Glutamatergic neuron (in vitro differentiated cells): ENCODE measurements around the gene SOX10. TPM values are rescaled to one million over a fixed set of nuclear protein-coding genes. Genes with fewer than 3 reads are reported as not detected.

ENCODE experiments used
- DNase-seq: peaks from one replicate; pipeline ENCODE4 v3.0.0; 2022
- H3K27ac Mint-ChIP-seq: one replicate; pipeline ENCODE4 v1.8.0; 2020; ENCODE audit warnings: mild to moderate bottlenecking, mixed read lengths, inconsistent platforms; ENCODE audit not compliant: unreplicated experiment
- H3K27me3 Mint-ChIP-seq: one replicate; pipeline ENCODE4 v1.8.0; 2020; ENCODE audit warnings: mild to moderate bottlenecking, moderate library complexity, mixed read lengths, inconsistent platforms; ENCODE audit not compliant: unreplicated experiment
- H3K36me3 Mint-ChIP-seq: one replicate; pipeline ENCODE4 v1.8.0; 2020; ENCODE audit warnings: mild to moderate bottlenecking, mixed read lengths, inconsistent platforms; ENCODE audit not compliant: unreplicated experiment
- H3K4me1 Mint-ChIP-seq: one replicate; pipeline ENCODE4 v1.8.0; 2020; ENCODE audit warnings: mild to moderate bottlenecking, low read depth, mixed read lengths, inconsistent platforms; ENCODE audit not compliant: unreplicated experiment
- H3K4me3 Mint-ChIP-seq: one replicate; pipeline ENCODE4 v1.8.0; 2020; ENCODE audit warnings: mild to moderate bottlenecking, mixed read lengths, inconsistent platforms; ENCODE audit not compliant: unreplicated experiment
- H3K9me3 Mint-ChIP-seq: one replicate; pipeline ENCODE4 v1.8.0; 2020; ENCODE audit warnings: mild to moderate bottlenecking, moderate library complexity, mixed read lengths, inconsistent platforms; ENCODE audit not compliant: unreplicated experiment
- total RNA-seq: library from RNA; stranded (reverse); fragmentation: NEBNext Ultra II Directional; extraction: Animal tissue kit (Norgen Biotek cat#: 25700); gene quantifications from one replicate; pipeline ENCODE4 v1.2.1, GENCODE V29; 2021; ENCODE audit not compliant: unreplicated experiment
- TF ChIP-seq, protein P1 (sequence below): fragments of 200-600 bp; sonication (generic); IDR thresholded peaks from one replicate; pipeline ENCODE4 v1.5.0; 2021; ENCODE audit not compliant: partially characterized antibody, unreplicated experiment

SOX10 gene
- total RNA-seq, 1 donor from 2014 or later = not detected

DNA sequence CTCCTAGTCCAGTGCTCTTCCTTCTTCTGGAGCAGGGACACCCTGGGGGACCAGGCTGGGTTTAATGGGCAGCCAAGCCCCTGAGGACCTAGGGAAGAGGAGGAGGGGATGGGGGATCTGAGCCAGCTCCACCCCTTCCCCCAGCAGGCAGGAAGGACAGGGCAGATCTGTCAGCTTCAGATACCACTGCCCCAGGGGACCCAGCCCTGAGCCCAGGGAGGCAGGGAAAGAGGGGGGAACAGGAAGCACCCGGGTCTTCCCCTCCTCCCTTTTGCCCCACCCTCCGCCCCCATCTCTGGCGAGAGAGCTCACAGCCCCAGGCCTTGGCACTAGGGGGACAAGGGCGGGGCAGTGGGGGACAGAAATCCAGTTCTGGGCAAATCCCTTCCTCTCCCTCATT, 11.7 kb upstream of the SOX10 start:
- Mint-ChIP-seq H3K4me1 (peaks cover 16% of the 10 kb centered on the region), H3K4me3 (no peak overlapping the region), H3K27ac (no peak overlapping the region), H3K36me3 (no peaks in the 10 kb centered on the region), H3K9me3 (peaks cover 3% of the 10 kb centered on the region), H3K27me3 (peaks cover 6% of the 10 kb centered on the region)
- DNase-seq = peak; percentile 50
- TF ChIP-seq, protein P1, sequence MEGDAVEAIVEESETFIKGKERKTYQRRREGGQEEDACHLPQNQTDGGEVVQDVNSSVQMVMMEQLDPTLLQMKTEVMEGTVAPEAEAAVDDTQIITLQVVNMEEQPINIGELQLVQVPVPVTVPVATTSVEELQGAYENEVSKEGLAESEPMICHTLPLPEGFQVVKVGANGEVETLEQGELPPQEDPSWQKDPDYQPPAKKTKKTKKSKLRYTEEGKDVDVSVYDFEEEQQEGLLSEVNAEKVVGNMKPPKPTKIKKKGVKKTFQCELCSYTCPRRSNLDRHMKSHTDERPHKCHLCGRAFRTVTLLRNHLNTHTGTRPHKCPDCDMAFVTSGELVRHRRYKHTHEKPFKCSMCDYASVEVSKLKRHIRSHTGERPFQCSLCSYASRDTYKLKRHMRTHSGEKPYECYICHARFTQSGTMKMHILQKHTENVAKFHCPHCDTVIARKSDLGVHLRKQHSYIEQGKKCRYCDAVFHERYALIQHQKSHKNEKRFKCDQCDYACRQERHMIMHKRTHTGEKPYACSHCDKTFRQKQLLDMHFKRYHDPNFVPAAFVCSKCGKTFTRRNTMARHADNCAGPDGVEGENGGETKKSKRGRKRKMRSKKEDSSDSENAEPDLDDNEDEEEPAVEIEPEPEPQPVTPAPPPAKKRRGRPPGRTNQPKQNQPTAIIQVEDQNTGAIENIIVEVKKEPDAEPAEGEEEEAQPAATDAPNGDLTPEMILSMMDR = no peak

DNA sequence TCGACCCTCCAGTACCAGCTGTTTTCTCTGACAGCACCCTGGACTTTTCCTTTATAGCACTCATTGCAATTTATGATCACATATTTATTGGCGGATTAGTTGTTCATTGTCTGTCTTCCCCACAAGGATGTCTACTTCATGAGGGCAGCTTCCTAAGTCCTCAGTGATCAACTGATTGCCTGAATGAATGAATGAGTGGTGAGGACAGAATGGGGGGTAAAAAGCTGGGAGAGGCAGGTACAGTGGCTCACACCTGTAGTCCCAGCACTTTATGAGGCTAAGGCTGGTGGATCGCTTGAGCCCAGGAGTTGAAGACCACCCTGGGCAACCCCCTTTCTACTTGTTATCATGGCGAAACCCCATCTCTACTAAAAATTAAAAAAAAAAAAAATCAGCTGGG, 11.1 kb upstream of the SOX10 start:
- H3K27ac Mint-ChIP-seq = no peak overlapping the region
- TF ChIP-seq, protein P1 = no peak
- H3K9me3 Mint-ChIP-seq = peaks cover 3% of the 10 kb centered on the region
- H3K4me1 Mint-ChIP-seq = peaks cover 16% of the 10 kb centered on the region
- peaks cover 4% of the 10 kb centered on the region for H3K27me3 Mint-ChIP-seq
- no peak for DNase-seq
- no peak overlapping the region for H3K4me3 Mint-ChIP-seq
- H3K36me3 Mint-ChIP-seq = no peaks in the 10 kb centered on the region

DNA sequence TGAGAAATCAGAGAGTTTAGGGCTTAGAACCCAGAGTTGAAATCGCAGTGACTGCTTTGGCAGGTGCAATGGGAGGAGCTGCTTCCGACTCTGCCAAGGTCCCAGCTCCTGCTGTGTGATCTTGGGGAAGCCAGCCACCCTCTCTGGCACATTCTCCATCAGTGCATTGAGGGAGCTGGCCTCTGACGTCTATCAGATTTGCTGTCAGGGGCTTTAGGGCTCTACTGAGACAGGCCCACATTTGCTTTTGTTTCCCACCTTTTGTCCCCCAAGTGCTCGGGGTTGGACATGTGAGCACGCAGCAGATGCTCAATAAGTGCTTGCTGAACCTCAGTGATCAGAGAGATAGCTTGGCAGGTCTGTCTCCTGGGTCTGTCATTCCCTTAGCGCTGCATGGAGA, 10.6 kb upstream of the SOX10 start:
- Mint-ChIP-seq H3K4me1 (peaks cover 16% of the 10 kb centered on the region), H3K9me3 (peaks cover under 1% of the 10 kb centered on the region), H3K36me3 (no peaks in the 10 kb centered on the region), H3K4me3 (no peak overlapping the region), H3K27ac (no peak overlapping the region), H3K27me3 (peaks cover 2% of the 10 kb centered on the region)
- no peak for DNase-seq
- TF ChIP-seq, protein P1 = no peak

DNA sequence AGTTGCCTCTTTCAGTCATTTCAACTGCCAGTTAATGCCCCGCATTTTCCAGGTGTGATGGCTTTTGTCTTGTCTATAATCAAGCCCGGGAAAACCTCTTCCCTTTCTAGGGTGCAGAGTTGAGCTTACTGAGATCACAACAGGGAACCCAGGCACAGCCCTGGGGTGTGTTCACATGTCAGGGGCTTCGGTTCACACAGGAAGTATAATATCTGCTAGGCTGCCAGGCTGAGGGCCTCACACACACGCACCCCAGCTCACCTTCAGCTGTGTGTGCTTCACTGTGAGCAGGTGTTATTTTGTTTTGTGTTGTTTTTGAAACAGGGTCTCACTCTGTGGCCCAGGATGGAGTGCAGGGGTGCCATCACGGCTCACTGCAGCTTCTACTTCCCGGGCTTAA, 9.7 kb upstream of the SOX10 start:
- no peak for DNase-seq
- TF ChIP-seq, protein P1 = no peak
- no peaks in the 10 kb centered on the region for H3K9me3 Mint-ChIP-seq
- peaks cover 2% of the 10 kb centered on the region for H3K27me3 Mint-ChIP-seq
- no peak overlapping the region for H3K4me3 Mint-ChIP-seq
- H3K36me3 Mint-ChIP-seq = no peaks in the 10 kb centered on the region
- peaks cover 16% of the 10 kb centered on the region for H3K4me1 Mint-ChIP-seq
- H3K27ac Mint-ChIP-seq = no peak overlapping the region

DNA sequence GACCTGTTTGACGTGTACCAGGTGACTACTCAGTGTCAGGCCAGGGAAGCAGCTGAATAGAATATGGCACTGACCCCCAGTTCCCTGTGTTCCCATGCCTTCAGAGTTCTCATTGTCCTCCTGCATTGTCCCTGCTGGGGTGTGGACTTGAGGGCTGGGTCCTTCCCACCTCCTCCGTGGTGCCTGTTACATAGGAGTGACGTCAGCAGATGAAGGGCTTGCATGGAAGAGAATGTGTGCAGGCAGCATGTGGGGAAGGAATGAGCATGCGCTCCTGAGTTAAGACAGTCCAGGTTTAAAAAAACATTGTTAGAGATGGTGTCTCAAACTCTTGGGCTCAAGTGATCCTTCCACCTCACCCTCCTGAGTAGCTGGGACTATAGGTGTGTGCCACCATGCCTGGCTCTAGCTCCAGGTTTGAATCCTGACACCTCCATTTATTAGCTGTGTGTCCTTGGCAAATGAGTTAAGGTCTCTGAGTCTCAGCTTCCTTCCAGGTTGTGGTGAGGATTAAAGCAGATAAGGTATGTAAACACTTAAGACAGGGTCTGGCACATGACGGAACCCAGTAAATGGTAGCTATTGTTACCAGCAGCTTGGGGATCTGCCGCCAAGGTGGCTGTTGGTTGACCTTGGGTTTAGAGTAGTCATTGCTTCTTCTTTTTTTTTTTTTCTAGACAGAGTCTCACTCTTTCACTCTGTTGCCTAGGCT, 7.5 kb upstream of the SOX10 start:
- TF ChIP-seq, protein P1 = no peak
- no peaks in the 10 kb centered on the region for H3K9me3 Mint-ChIP-seq

More for the DNA sequence above, 7.5 kb upstream of the SOX10 start:
- peaks cover 6% of the 10 kb centered on the region for H3K4me1 Mint-ChIP-seq
- peaks cover 3% of the 10 kb centered on the region for H3K27me3 Mint-ChIP-seq
- no peak overlapping the region for H3K4me3 Mint-ChIP-seq
- no peak for DNase-seq
- H3K27ac Mint-ChIP-seq = no peak overlapping the region
- no peaks in the 10 kb centered on the region for H3K36me3 Mint-ChIP-seq
